ENCODE results near the gene VSNL1.

Gene VSNL1

DNA sequence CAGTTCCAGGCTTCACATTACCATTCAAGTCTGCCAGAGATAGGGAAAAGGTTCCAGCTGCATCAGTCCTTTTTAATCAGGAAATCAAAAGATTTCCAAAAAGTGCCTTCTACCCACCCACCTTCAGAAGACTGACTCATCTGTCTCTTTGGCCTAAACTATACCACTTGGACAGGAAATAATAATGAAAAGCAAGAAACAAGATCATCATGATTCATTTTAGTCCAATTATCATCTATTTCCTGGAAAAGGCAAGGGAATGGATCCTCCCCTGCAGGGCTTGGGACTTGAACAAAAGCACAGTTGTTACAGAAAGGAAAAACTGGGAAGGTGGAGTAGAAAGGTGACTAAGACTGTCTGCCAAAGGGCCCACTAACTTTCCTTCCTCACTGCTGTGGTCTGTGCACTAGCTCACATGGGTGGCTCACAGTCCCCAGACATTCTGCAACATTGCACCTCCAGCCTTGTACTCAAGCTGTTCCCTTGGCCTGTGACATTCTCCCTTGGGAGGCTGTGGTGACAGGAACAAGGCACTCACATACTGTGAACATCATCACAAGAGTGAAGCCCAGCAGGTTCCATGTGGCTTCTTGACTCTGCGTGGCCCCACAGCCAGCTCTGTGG, 75.3 kb downstream of the VSNL1 start:
- DNase-seq = no peak

DNA sequence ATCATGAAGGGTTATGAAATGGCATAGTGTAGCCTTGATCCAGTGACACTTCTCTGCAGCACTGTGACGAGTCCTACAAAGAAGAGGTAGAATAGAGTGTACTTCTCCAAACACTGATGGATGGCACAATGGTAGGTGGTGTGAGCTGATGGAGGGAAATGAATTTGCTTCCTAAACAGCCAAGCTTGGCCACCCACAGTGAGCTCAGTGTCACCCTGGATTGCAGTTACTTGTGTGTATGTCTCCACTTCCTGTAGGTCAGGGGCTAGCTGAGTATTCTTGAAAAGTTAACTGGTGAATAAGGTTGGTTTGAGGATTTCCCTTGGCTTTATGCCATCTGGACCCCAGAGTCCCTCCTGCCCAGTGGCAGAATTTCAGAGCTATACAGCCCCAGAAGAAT, 75.9 kb downstream of the VSNL1 start:
- DNase-seq = no peak

DNA sequence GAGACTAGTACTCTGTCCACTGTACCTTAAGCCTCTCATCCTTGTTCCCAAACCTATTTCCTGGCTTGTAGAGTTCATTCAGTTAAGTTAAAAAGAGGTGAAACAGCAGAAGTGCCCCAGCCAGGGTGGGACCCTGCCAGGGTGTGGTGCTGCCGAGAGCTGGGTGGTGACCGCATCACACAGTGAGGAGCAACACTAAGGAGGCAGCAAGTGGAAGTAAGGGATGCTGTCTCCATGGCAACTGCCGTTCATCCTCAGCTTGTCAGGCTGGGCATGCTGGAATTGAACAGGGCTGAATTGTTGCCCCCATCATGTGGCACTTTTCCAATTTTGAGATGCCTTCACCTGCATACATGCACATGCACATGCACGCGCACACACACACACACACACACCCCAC, 77.0 kb downstream of the VSNL1 start:
- DNase-seq = no peak

DNA sequence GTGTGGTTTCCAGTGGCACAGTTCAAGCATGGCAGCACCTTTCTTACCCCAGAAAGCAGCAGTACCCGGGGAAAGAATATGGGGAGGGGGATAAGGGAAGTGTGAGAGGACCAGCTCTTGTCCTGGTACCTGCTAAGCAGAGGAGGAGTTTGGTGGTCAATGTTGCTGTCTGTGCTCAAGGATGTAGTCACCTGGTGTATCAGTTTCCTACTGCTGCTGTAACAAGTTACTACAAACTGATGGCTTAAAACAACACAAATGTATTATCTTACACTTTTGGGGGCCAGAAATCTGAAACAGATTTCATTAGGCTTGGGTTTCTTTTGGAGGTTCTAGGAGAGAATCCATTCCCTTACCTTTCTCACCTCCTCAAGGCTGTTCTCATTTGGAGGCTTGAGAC, 77.5 kb downstream of the VSNL1 start:
- DNase-seq = no peak

DNA sequence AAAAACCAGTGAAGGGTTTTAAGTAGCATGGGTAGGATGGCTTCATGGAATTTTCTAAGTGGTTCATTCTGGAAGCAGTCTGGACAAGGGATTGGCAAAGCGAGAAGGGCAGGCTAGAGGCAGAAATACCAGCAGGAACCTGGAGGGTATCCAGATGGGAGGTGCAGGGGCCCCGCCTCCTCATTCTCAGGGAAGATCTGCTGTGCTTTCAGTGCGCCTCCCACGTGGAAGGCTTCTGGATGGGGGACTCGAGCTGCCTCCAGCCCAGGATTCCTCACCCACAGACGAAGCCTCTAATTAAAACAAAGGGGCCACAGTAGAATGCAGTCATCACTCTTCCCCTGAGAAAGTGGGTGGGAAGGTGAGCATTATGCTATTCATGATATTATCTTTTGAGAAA, 79.8 kb downstream of the VSNL1 start:
- no peak for DNase-seq

DNA sequence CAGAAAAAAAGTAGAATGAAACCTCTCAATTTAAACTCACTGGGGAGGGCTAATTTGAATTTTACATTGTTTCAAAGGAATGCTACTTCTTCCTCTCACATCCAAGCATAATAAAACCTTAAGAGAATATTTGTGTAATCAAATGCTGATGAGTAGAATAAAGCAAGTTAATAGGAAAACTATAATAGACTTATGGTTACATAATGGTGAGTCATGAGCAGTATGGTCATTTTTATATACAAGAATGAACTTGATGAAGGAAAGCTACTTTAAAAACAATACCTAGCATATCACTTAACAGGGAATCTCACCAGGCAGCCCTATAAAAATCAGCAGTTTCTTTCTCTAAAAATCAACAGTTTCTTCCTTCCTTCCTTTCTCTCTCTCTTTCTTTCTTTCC, 80.3 kb downstream of the VSNL1 start:
- DNase-seq = no peak

DNA sequence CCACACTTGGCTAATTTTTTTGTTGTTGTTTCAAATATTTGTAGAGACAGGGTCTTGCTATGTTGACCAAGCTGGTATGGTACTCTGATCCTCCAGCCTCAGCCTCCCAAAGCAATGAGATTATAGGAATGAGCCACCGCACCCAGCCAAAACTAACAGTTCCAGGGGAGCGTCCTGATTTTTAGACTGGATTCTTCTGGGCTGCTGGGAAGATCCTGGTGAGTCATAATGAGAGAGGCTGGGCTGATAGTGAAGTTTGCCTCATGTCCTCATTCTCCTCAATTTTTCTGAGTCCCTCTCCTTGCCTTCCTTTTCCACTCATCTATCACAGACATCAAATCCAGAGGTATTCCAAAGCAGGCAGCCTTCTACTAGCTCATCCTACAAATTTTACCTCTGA, 81.3 kb downstream of the VSNL1 start:
- no peak for DNase-seq

DNA sequence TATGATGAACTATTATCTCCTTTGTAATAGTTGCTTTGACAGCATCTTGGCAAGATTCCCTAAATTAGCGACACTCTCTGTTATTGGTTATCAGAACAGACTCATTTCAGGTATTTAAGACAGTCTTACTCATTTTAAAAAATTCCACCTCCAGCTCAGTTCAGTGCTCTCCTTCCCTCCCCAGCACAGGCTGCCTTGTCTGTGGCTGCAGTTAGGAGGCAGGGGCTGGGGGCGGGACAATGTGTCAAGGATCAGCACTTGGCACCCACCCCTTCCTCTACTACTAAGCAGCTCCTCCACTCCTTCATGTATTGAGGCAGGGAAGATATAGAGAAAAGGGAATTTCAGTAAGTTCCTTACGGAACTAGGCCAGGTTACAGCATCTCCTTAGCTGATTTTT, 85.0 kb downstream of the VSNL1 start:
- DNase-seq = no peak

DNA sequence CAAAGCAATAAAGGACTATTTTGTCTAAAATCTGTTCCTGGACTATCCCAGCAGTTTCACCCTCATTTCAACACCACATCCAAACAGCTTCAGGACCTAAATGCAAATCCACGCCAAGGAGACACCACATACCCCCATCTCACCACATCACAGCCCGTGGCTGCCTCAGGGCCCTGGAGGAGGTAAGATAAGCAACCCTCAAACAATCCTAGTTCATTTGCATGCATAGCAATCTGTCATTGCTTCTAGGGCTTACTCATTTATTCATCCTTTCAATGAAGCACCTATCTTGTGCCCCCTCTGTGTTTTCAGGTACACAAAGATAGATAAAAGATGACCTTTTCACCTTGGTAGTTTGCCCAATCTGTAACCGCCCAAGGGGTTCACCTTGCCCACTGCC, 86.5 kb downstream of the VSNL1 start:
- peak; percentile 73 for DNase-seq

DNA sequence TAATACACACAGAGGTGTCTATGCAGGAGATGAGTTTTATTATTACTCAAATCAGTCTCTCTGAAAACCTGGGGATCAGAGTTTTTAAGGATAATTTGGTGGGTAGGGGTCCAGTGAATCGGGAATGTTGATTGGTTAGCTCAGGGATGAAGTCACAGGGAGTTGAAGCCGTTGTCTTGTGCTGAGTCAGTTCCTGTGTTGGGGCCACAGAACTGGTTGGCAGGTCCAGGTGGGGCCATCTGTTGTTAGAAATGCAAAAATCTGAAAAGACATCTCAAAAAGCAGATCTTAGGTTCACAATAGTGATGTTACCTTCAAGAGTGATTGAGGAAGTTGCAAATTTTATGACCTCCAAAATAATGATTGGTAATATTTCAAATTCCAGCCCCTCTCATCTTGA, 86.9 kb downstream of the VSNL1 start:
- DNase-seq = no peak

DNA sequence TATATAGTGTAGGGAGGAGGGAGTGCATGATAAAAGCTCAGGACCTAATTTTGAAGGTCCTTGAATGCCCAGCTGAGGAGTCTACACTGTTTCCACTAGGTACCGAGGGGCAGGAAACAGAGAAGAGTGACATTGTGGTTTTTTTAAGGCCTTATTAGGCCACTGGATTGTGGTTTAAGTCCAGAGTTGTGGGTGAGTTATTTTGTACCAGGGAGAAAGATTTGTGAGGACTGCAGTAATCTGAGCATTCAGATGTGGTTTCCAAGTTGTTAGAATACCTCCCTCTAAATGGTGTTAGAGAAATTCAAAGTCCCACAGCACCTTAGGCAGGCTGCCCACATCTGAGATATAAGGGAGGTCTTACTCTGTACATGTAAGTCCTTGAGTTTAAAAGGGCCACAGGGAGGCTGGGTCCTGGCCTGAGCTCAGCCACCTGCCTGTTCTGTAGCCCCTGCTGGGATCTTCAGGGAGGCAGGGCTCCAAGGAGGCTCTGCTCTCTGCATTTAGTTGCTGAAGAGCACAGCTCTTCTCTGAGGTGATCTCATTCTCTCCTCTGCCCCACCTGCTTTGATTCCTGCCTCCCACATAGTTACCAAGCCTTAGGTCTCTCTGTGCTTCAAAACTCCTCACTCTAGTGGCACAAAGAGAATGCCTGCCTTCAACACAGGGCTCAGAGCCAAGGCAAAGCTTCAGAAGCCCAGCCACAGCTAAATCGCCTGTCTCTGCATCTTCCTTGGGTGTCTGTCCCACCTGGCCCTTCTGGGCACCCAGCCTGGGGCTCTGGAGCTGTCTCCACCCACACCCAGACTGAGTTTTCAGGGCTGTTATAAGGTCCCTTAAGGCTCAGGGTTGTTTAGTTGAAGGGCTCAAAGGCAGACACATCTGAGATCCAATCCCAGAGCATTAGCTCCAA, 88.1 kb downstream of the VSNL1 start:
- no peak for DNase-seq

DNA sequence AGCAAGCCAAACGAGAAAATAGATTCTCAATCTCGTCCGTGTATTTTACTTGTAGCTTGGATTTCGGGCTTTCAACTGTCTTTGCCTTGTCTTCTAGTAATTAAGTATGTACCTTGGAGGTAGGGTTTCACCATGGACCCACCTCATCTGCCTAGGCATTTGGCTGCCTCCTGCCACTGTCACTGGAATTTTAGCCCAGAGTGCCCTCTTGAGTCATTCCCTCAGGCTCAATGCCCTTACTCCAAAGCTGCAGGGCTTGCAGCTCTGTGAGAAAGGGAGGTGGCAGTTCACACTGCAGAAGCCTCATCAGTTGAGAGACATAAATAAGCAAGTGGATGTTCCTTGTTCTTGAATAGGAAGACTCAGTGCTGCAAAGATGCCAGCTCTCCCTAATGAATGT, 89.6 kb downstream of the VSNL1 start:
- DNase-seq = no peak

DNA sequence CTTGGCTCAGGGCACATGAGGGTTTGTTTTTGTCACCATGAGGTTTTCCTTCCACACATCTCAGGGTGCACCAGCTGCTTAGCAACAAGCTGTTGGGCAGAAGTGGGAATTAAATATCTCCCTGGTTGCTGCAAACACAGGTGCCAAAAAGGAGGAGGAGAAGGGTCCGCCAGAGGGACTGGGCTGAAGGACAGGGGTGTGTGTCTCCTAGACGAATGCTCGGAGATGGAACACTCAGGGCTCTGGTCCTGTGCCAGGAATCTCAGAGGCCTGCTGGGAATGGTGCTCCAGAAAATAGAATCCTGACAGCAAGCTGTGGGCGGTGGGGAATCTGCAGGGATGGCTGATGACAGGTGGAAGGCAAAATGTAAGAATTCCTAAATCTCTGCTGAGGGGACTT, 94.5 kb downstream of the VSNL1 start:
- DNase-seq = no peak

DNA sequence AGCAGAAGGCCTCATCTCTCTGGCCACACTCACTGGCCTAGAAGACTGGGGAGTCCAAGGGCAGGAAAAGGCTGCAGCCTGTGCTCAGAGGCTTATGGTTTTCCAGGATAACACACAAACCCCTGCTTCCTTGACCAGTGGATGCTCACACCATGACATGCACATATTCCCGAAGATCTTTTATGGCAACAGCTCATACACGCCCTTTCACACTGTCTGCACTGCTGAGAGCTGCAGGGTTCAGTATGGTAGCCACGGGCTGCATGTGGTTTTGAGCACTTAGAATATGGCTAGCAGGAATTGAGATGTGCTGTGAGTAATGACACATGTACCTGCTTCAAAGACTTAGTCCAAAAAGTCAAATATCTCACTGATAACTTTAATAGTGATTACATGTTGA, 95.8 kb downstream of the VSNL1 start:
- DNase-seq = no peak

DNA sequence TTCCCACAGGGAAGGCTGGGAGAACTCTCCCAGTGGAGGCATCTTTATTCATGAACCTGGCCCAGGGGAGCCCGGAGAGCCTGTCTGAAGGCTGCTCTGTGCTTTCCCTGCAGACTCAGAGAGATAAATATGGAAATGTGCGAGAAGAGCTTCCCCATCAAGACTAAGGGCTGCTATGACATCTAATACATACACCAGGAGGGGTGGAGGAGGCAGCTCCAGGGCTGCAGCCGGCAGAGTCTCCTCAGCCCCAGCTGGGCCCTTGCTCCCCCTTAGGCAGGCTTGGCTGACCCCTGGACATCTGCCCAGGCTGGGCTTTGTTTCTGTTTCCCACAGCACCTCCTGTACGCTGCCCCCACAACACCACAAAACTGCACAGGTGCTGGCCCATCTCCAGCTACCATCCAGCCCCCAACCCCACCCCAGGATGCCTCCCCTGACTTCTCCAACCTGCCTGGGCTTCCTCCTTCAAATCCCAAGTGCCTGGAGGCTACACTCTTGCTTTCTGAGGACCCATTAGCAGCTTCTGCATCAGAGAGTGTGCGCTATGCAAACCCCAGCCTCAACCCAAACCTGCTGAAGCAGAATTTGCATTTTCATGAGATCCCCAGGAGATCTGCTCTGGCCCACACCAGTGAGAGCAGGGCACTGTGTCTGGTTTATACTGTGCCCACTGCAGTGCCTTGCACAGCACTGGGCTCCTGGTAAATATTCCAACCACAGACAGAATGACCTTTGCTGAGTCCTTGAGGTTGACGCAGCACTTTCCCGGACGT, 96.8 kb downstream of the VSNL1 start:
- DNase-seq = no peak

DNA sequence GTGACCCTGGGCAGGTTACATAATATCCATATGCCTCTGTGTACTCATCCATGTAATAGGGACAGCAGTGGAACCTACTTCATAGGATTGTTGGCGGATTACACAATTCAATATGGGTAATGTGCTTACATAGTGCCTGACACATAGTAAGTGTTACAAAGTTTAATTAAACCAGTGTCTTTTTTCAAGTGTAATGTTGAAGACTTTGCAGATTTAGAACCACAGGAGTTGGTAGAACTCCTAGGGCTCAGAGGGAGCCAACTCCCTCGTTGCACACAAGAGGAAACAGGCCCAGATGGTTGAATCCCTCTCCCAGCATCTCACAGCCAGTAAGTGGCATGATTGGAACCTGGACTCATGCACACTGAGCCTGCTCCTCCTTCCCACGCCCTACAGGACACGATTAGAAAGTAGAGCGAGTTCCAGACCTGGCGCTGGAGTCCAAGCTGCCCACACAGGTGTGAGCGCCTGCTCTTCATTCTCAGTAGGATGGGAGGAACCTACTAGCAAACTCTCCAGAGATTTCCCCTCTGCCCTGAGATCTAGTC, 97.8 kb downstream of the VSNL1 start:
- DNase-seq = no peak

DNA sequence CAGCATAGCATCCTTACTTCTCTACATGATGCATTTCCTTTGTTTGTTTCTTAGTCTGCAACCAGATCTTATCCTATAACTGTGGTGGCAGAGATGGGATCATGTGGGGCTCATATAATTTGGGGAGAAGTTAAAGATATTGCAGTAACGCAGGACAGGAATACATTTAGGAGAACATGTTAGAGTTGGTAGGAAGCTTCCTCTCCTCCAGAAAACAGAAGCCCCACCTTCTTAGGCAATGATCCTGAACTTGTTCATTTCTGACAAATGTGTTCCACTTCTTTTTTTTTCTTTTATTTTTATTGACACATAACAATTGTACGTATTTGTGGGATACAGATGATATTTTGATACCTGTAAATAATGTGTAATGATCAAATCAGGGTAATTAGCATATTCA, 99.9 kb downstream of the VSNL1 start:
- no peak for DNase-seq

DNA sequence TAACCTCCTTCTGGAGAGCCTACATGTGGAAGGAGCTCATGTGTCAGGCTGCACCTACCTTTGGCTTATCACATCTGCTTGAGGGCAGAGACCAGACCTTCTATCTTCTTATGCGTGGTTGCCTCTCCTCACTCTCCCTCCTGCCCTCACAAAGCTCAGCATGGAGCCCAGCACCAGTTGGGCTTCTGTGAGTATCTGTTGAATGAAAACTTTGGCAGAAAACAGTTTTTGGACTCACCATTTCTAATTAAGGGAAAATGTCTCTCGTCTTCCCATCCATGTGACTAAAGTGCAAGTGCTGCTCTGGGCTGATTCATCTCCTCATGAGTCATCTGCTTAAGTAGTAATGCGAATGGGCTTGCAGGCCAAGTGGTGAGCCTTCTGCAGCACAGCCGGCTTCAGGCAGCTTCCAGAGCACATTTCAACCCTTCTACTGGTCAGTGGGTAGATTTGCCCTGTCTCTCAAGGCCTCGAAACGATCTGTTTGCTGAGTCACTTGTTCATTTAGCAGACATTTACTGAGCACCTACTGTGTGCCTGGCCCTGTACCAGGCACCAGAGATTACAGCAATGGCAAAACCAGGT, 102.6 kb downstream of the VSNL1 start:
- DNase-seq = peak; percentile 65

DNA sequence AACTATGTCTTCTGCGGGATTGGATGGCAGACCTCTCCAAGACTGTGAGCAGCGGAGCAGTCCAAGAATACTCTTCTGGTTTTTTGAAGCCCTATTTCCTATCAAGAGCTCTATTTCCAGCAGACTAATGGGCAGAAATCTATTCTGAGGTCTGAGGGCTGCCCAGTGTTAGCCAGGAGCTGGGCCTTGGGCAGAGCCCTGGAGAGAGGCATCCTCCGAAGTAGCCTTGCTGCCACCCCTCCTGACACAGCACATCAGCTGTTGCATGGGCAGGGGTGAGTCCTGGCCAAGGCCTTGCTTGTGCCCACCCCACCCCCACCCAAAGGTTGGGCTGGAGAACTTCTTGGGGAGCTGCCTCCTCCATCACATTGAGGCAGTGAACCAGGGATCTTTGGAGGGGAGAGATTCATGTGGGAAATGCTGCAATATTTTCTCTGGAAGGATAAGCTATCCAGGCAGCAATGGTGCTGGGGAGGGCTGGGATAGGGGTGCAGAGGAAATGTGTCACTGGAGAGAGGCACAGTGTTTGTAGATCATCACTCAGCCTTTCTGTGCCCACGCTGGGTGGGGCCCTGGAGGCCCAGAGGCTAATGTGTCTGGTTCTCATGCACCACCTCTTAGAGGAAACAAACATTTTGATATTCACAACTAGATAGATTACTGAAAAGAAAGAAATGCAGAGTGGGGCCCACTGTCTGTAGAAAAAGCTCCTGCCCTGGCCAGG, 104.7 kb downstream of the VSNL1 start:
- no peak for DNase-seq

DNA sequence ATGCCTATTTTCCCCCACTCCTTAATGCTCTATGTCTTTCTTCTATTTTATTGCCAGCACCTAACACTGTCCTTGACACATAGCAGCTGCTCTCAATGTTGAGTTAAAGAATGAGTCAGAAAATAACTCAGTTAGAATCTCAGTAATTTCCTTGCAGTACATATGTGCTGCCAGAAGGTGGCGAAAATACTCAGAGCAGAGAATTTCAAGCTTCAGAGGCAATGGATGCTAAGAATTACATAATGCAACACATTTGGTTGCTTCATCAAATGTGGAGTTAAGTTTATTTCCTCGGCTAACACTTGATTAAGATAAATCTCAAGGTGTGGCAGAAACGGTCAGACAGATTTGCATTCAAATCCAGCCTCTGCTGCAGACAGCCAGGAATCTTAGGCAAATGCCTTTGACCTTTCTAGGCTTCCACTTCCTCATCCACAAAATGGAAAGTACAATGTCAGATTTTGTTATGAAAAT, 105.6 kb downstream of the VSNL1 start:
- DNase-seq = peak; percentile 86

DNA sequence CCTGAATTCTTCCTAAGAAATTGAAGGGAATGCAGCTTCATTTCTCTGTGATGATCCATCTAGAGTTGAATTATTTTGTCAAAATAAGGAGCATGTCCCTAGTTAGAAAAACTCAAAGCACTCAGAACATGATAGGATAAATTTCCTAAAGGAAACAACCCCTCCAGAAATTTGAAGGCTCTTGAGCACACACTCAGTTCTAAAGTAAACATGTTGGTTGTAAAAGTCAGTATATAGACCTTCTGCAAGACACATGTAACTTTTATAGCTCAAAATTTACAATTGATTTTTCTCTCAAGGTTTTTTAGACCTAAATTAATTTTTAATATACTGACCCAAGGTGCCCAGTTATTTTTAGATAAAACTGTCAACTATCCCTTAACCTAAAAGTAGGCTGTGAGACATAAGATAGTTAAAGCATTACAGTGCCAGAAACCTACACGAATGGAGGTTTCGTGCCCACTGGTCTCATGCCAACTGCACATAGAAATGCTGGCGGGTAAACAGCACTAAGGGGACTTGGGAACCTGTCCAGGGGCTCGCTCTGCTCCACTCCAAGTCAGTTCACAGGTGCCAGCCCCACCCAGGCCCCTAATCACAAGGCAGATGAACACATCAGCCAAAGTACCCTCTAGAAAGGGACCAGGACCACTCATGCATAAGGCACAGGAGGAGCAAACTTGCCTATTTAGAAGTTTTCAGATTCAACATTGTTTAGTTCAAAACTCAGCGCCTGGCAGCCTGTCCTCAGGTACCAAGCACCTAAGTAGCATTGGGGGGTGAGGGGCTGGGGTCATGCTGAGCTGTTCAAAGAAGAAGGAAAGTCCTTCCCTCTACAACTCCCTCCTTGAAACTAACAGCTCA, 106.6 kb downstream of the VSNL1 start:
- no peak for DNase-seq
